Transverse colon (tissue), 3 donors: ENCODE results near the gene SNAI3.

ENCODE experiments used
- CTCF ChIP-seq, 5 experiments: fragments of 200-600 bp in 3 of 5; fragments of 450-650 bp in 2 of 5; sonication (generic) in 3 of 5; IDR thresholded peaks; 1 replicate in 2 of 5; 2 replicates in 3 of 5; pipeline ENCODE4 v1.5.1; 2016 to 2017; ENCODE audit warnings: antibody characterized with exemption in 5 of 5, inconsistent platforms in 3 of 5, mild to moderate bottlenecking in 2 of 5, moderate library complexity in 1 of 5
- POLR2A ChIP-seq: fragments of 450-650 bp; IDR thresholded peaks from one replicate; pipeline ENCODE4 v1.6.1; 2016; ENCODE audit warnings: antibody characterized with exemption, mild to moderate bottlenecking, moderate library complexity

- TF ChIP-seq CTCF (IDR thresholded peaks at IDR 0.05) (no peak), POLR2A (no peak)
Observed at GRCh38 chr16:88735121-88735520, 48.8 kb upstream of the SNAI3 start.
